HepG2 (cell line): ENCODE measurements around the gene KRT12. TPM values are rescaled to one million over a fixed set of nuclear protein-coding genes. Genes with fewer than 3 reads are reported as not detected.

Source experiments
- CBX5 ChIP-seq: sonication (generic); formaldehyde crosslinking; IDR thresholded peaks from 2 replicates; pipeline ENCODE4 v1.4.0; 2020; ENCODE audit warnings: missing genetic modification reagents, borderline replicate concordance
- EED ChIP-seq: sonication (generic); formaldehyde crosslinking; IDR thresholded peaks from 2 replicates; pipeline ENCODE4 v1.5.0; 2020; ENCODE audit warnings: mild to moderate bottlenecking, missing genetic modification reagents
- HMG20A ChIP-seq: IDR thresholded peaks from 2 replicates; pipeline ENCODE4 v1.6.1; 2016; ENCODE audit warnings: borderline replicate concordance
- KAT7 ChIP-seq: IDR thresholded peaks from 2 replicates; pipeline ENCODE4 v1.6.1; 2018; ENCODE audit warnings: borderline replicate concordance, missing compliant biosample characterization
- NCOR1 ChIP-seq: fragments of 200-600 bp; sonication (generic); IDR thresholded peaks from 2 replicates; pipeline ENCODE4 v1.7.0; 2017; ENCODE audit warnings: antibody characterized with exemption, low read length, borderline replicate concordance
- NFE2L1 ChIP-seq: sonication (generic); formaldehyde crosslinking; IDR thresholded peaks from 2 replicates; pipeline ENCODE4 v1.4.0; 2020; ENCODE audit warnings: missing genetic modification reagents, mild to moderate bottlenecking, borderline replicate concordance
- SIN3B ChIP-seq: fragments of 150-350 bp; IDR thresholded peaks from 2 replicates; pipeline ENCODE4 v1.6.1; 2014; ENCODE audit warnings: low read length
- SMAD3 ChIP-seq: sonication (generic); formaldehyde crosslinking; IDR thresholded peaks from 2 replicates; pipeline ENCODE4 v1.4.0; 2020; ENCODE audit warnings: missing genetic modification reagents
- TGIF2 ChIP-seq: IDR thresholded peaks from 2 replicates; pipeline ENCODE4 v1.6.1; 2016; ENCODE audit warnings: control low read depth, missing compliant biosample characterization
- ZFP37 ChIP-seq: sonication (generic); formaldehyde crosslinking; IDR thresholded peaks from 2 replicates; pipeline ENCODE4 v1.4.0; 2020; ENCODE audit warnings: missing genetic modification reagents, borderline replicate concordance
- ZFP62 ChIP-seq: sonication (generic); formaldehyde crosslinking; IDR thresholded peaks from 2 replicates; pipeline ENCODE4 v1.4.0; 2020; ENCODE audit warnings: missing genetic modification reagents
- ZNF317 ChIP-seq: sonication (generic); formaldehyde crosslinking; IDR thresholded peaks from 2 replicates; pipeline ENCODE4 v1.5.0; 2020; ENCODE audit warnings: mild to moderate bottlenecking, missing genetic modification reagents
- ZNF782 ChIP-seq: sonication (generic); formaldehyde crosslinking; IDR thresholded peaks from 2 replicates; pipeline ENCODE4 v1.4.0; 2020; ENCODE audit warnings: missing genetic modification reagents, mild to moderate bottlenecking, borderline replicate concordance
- polyA plus RNA-seq, 8 experiments: library from polyadenylated mRNA; depleted of rRNA in 3 of 8; stranded (reverse) in 7 of 8; unstranded in 1 of 8; fragments of >200 nt; fragmentation: Illumina TruSeq in 4 of 8; extraction: Trizol in 4 of 8; gene quantifications; 2 replicates each; pipeline versions ENCODE4 v1.2.1 to v1.2.3, GENCODE V29; 2011 to 2016; ENCODE audit warnings: low read depth in 4 of 8, missing spikeins in 1 of 8, mixed read lengths in 1 of 8; ENCODE audit not compliant: insufficient read depth in 1 of 8
- total RNA-seq, 5 experiments: library from RNA; depleted of rRNA; stranded (reverse); fragments of >200 nt; fragmentation: Illumina TruSeq; extraction: Trizol; gene quantifications; 2 replicates each; pipeline ENCODE4 v1.2.3, GENCODE V29; 2016; ENCODE audit warnings: low read depth in 1 of 5
- TF ChIP-seq, protein P1 (sequence below): sonication (generic); formaldehyde crosslinking; IDR thresholded peaks from 2 replicates; pipeline ENCODE4 v1.9.0; 2021; ENCODE audit warnings: missing genetic modification reagents, borderline replicate concordance
- TF ChIP-seq, protein P2 (sequence below): sonication (generic); formaldehyde crosslinking; IDR thresholded peaks from 2 replicates; pipeline ENCODE4 v1.5.0; 2020; ENCODE audit warnings: missing genetic modification reagents
- TF ChIP-seq, protein P3 (sequence below): IDR thresholded peaks from 2 replicates; pipeline ENCODE4 v1.6.1; 2018; ENCODE audit warnings: missing genetic modification reagents
- TF ChIP-seq, protein P4 (sequence below): sonication (generic); formaldehyde crosslinking; IDR thresholded peaks from 2 replicates; pipeline ENCODE4 v1.4.0; 2020; ENCODE audit warnings: missing genetic modification reagents, borderline replicate concordance
- TF ChIP-seq, protein P5 (sequence below): sonication (generic); formaldehyde crosslinking; IDR thresholded peaks from 2 replicates; pipeline ENCODE4 v1.4.0; 2020; ENCODE audit warnings: missing genetic modification reagents, borderline replicate concordance
- TF ChIP-seq, protein P6 (sequence below): sonication (generic); formaldehyde crosslinking; IDR thresholded peaks from 2 replicates; pipeline ENCODE4 v1.5.0; 2020; ENCODE audit warnings: mild to moderate bottlenecking, missing genetic modification reagents

KRT12 gene
- total and polyA plus RNA-seq, 2 of the 13 experiments (the other 11 are each of a cell fraction or from before 2014, with no cell fraction given), result 0.07 to 0.09 TPM

DNA sequence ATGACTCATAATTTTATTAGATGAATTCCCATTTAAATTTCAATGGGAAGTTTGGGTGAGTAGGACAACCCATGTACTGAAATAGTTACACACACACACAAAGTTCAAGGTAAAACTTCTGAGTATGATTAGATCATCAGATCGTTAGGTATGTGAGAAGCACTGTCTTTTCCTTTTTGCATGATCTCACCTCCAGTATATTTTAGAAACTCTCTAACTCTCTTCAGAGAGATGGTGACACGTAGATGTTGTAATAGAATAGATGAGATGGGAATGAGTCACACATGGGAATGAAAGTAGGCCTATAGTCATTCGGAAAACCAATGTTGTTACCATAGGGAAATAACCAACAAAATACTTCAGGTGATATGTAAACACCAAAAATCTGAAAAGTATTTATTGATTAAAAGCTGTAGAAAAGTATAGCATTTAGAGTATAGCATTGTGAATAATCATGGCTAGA lies 48.2 kb upstream of the KRT12 start (continued):
- TF ChIP-seq, protein P1, sequence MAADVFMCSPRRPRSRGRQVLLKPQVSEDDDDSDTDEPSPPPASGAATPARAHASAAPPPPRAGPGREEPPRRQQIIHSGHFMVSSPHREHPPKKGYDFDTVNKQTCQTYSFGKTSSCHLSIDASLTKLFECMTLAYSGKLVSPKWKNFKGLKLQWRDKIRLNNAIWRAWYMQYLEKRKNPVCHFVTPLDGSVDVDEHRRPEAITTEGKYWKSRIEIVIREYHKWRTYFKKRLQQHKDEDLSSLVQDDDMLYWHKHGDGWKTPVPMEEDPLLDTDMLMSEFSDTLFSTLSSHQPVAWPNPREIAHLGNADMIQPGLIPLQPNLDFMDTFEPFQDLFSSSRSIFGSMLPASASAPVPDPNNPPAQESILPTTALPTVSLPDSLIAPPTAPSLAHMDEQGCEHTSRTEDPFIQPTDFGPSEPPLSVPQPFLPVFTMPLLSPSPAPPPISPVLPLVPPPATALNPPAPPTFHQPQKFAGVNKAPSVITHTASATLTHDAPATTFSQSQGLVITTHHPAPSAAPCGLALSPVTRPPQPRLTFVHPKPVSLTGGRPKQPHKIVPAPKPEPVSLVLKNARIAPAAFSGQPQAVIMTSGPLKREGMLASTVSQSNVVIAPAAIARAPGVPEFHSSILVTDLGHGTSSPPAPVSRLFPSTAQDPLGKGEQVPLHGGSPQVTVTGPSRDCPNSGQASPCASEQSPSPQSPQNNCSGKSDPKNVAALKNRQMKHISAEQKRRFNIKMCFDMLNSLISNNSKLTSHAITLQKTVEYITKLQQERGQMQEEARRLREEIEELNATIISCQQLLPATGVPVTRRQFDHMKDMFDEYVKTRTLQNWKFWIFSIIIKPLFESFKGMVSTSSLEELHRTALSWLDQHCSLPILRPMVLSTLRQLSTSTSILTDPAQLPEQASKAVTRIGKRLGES (CRISPR knock-in tag), result no peak
- TF ChIP-seq, protein P2, sequence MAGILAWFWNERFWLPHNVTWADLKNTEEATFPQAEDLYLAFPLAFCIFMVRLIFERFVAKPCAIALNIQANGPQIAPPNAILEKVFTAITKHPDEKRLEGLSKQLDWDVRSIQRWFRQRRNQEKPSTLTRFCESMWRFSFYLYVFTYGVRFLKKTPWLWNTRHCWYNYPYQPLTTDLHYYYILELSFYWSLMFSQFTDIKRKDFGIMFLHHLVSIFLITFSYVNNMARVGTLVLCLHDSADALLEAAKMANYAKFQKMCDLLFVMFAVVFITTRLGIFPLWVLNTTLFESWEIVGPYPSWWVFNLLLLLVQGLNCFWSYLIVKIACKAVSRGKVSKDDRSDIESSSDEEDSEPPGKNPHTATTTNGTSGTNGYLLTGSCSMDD, result no peak
- no peak for TF ChIP-seq EED (CRISPR knock-in tag)
- TF ChIP-seq NFE2L1 (CRISPR knock-in tag), result no peak
- no peak for TF ChIP-seq ZNF317 (CRISPR knock-in tag)
- peak; percentile 87 for TF ChIP-seq HMG20A (CRISPR knock-in tag)
- TF ChIP-seq NCOR1, result peak; percentile 74; the same call in 1 of the 2 replicates
- TF ChIP-seq, protein P3, sequence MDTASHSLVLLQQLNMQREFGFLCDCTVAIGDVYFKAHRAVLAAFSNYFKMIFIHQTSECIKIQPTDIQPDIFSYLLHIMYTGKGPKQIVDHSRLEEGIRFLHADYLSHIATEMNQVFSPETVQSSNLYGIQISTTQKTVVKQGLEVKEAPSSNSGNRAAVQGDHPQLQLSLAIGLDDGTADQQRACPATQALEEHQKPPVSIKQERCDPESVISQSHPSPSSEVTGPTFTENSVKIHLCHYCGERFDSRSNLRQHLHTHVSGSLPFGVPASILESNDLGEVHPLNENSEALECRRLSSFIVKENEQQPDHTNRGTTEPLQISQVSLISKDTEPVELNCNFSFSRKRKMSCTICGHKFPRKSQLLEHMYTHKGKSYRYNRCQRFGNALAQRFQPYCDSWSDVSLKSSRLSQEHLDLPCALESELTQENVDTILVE, result peak; percentile 24; the same call in 1 of the 2 replicates
- TF ChIP-seq, protein P4, sequence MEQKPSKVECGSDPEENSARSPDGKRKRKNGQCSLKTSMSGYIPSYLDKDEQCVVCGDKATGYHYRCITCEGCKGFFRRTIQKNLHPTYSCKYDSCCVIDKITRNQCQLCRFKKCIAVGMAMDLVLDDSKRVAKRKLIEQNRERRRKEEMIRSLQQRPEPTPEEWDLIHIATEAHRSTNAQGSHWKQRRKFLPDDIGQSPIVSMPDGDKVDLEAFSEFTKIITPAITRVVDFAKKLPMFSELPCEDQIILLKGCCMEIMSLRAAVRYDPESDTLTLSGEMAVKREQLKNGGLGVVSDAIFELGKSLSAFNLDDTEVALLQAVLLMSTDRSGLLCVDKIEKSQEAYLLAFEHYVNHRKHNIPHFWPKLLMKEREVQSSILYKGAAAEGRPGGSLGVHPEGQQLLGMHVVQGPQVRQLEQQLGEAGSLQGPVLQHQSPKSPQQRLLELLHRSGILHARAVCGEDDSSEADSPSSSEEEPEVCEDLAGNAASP (CRISPR knock-in tag), result peak; percentile 52; the same call in 1 of the 2 replicates
- TF ChIP-seq TGIF2 (CRISPR knock-in tag), result no peak; the same call in 1 of the 2 replicates
- TF ChIP-seq, protein P5, sequence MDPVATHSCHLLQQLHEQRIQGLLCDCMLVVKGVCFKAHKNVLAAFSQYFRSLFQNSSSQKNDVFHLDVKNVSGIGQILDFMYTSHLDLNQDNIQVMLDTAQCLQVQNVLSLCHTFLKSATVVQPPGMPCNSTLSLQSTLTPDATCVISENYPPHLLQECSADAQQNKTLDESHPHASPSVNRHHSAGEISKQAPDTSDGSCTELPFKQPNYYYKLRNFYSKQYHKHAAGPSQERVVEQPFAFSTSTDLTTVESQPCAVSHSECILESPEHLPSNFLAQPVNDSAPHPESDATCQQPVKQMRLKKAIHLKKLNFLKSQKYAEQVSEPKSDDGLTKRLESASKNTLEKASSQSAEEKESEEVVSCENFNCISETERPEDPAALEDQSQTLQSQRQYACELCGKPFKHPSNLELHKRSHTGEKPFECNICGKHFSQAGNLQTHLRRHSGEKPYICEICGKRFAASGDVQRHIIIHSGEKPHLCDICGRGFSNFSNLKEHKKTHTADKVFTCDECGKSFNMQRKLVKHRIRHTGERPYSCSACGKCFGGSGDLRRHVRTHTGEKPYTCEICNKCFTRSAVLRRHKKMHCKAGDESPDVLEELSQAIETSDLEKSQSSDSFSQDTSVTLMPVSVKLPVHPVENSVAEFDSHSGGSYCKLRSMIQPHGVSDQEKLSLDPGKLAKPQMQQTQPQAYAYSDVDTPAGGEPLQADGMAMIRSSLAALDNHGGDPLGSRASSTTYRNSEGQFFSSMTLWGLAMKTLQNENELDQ (CRISPR knock-in tag), result no peak
- TF ChIP-seq SMAD3, result 0 out of 2 replicates have a peak, but pooled peaks have one; percentile 36
- TF ChIP-seq KAT7 (CRISPR knock-in tag), result no peak
- no peak for TF ChIP-seq CBX5 (CRISPR knock-in tag)
- TF ChIP-seq ZFP62 (CRISPR knock-in tag), result no peak
- TF ChIP-seq SIN3B, result no peak
- TF ChIP-seq ZFP37 (CRISPR knock-in tag), result no peak
- TF ChIP-seq ZNF782, result no peak
- TF ChIP-seq, protein P6, sequence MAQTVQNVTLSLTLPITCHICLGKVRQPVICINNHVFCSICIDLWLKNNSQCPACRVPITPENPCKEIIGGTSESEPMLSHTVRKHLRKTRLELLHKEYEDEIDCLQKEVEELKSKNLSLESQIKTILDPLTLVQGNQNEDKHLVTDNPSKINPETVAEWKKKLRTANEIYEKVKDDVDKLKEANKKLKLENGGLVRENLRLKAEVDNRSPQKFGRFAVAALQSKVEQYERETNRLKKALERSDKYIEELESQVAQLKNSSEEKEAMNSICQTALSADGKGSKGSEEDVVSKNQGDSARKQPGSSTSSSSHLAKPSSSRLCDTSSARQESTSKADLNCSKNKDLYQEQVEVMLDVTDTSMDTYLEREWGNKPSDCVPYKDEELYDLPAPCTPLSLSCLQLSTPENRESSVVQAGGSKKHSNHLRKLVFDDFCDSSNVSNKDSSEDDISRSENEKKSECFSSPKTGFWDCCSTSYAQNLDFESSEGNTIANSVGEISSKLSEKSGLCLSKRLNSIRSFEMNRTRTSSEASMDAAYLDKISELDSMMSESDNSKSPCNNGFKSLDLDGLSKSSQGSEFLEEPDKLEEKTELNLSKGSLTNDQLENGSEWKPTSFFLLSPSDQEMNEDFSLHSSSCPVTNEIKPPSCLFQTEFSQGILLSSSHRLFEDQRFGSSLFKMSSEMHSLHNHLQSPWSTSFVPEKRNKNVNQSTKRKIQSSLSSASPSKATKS (CRISPR knock-in tag), result no peak
